Ovary (tissue), 3 donors: ENCODE measurements around the gene GAK.

ENCODE experiments used
- EP300 ChIP-seq: sonication (generic); formaldehyde crosslinking; IDR thresholded peaks from one replicate; pipeline ENCODE4 v1.6.1; 2017; ENCODE audit warnings: antibody characterized with exemption
- POLR2A ChIP-seq: fragments of 450-650 bp; IDR thresholded peaks from one replicate; pipeline ENCODE4 v1.6.1; 2017; ENCODE audit warnings: antibody characterized with exemption, mild to moderate bottlenecking, moderate library complexity
- TF ChIP-seq, protein P1 (sequence below), 3 donors: fragments of 450-650 bp in 2 of 3; fragments of 200-600 bp in 1 of 3; IDR thresholded peaks; one replicate each; pipeline versions ENCODE4 v1.5.1 to v1.8.0; 2016 to 2022; ENCODE audit warnings: antibody characterized with exemption in 3 of 3, mild to moderate bottlenecking in 1 of 3
- donor health status: DM: no; HTN: no; CAD: no.

- TF ChIP-seq, protein P1, sequence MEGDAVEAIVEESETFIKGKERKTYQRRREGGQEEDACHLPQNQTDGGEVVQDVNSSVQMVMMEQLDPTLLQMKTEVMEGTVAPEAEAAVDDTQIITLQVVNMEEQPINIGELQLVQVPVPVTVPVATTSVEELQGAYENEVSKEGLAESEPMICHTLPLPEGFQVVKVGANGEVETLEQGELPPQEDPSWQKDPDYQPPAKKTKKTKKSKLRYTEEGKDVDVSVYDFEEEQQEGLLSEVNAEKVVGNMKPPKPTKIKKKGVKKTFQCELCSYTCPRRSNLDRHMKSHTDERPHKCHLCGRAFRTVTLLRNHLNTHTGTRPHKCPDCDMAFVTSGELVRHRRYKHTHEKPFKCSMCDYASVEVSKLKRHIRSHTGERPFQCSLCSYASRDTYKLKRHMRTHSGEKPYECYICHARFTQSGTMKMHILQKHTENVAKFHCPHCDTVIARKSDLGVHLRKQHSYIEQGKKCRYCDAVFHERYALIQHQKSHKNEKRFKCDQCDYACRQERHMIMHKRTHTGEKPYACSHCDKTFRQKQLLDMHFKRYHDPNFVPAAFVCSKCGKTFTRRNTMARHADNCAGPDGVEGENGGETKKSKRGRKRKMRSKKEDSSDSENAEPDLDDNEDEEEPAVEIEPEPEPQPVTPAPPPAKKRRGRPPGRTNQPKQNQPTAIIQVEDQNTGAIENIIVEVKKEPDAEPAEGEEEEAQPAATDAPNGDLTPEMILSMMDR (IDR thresholded peaks at IDR 0.05) = no peak
- TF ChIP-seq POLR2A (no peak), EP300 (no peak)
These were observed 51.3 kb downstream of the GAK start for GRCh38 chr4:880684-881405.
